IPS-20b (cell line): ENCODE data around the gene ZNF385A.
"Not testable (repeated sequence)": the region's sequence is repeated elsewhere in the genome, so short reads cannot be mapped to it uniquely, and the experiment has no call there.

Source experiments
- H3K27ac ChIP-seq: one replicate; pipeline ENCODE4 v1.5.1; 2013; ENCODE audit warnings: low read length
- H3K27me3 ChIP-seq: 2 replicates; pipeline ENCODE4 v1.6.1; 2013; ENCODE audit warnings: mild to moderate bottlenecking, low read length, inconsistent platforms; ENCODE audit not compliant: insufficient read depth
- H3K36me3 ChIP-seq: 2 replicates; pipeline ENCODE4 v1.6.1; 2013; ENCODE audit warnings: low read depth, mild to moderate bottlenecking, inconsistent platforms, low read length, moderate library complexity; ENCODE audit not compliant: insufficient read depth
- H3K4me1 ChIP-seq: 2 replicates; pipeline ENCODE4 v1.6.1; 2013; ENCODE audit warnings: mild to moderate bottlenecking, control low read depth, inconsistent platforms, low read length, moderate library complexity; ENCODE audit not compliant: insufficient read depth
- H3K4me3 ChIP-seq: 2 replicates; pipeline ENCODE4 v1.5.1; 2013; ENCODE audit warnings: mild to moderate bottlenecking, low read length, inconsistent platforms
- H3K9ac ChIP-seq: 2 replicates; pipeline ENCODE4 v1.6.1; 2013; ENCODE audit warnings: low read depth, mild to moderate bottlenecking, inconsistent platforms, low read length, moderate library complexity
- H3K9me3 ChIP-seq: 2 replicates; pipeline ENCODE4 v1.6.1; 2013; ENCODE audit warnings: mild to moderate bottlenecking, low read depth, low read length, inconsistent platforms; ENCODE audit not compliant: insufficient read depth

The ZNF385A gene

DNA sequence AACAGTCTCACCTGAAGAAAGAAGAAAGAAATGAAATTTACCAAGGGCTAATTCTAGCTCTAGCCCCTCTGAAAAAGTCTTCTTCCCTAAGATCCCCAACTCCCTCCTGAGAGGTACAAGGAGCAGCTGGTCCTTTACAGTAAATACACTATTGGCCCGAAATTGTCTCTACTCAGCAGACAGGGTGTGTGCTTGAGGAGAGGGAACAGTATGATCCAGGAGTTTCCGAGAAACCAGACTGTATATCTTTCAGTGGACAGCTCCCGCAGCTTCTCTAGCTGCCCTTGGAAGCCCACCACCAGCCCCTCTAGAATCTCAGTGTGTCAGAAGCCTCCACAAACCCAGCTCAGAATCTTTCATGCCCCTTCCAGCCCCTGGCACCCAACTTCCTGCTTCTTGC is 28.3 kb downstream of the ZNF385A start:
- H3K9me3 ChIP-seq: no peaks in the 10 kb centered on the region
- H3K27ac ChIP-seq: peak overlapping the region; percentile 4
- peaks cover 7% of the 10 kb centered on the region; the same call in 1 of the 2 replicates for H3K27me3 ChIP-seq
- H3K36me3 ChIP-seq: no peaks in the 10 kb centered on the region
- H3K4me3 ChIP-seq: peak overlapping the region; percentile 82; the same call in 1 of the 2 replicates
- H3K4me1 ChIP-seq: peaks cover 64% of the 10 kb centered on the region
- H3K9ac ChIP-seq: peak overlapping the region; percentile 82; the same call in 1 of the 2 replicates

DNA sequence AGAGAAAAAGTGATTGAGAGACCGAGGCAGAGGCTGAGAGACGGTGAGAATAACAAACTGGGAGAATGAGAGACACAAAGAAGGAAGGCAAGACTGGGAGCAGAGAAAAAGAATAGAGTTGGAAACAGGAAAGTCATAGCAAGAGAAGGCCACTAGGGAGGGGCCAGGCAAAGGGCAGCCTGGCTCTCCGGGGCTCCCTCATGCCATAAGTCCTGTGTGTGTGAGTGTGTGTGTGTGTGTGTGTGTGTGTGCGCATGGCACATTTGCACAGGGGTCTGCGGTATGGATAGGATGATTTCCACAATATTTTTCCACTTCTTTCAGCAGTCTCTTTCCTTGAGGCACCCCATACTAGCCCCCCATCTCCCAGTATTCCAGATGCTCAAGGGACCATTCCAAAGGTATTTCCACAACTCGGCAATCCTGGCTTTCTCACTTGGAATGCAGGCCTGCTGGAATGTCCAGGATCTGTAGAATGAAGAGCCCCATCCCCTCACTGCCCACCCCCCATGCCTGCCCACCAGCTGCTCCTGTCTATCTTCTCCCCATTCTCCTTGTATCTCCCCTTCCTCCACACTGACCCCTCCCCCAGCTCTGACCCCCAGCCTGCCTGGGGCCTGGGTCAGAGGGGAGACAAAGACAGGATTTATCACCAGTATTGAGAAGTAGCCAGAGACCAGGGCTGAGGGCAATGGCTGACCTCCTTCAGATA is 29.3 kb downstream of the ZNF385A start:
- Histone ChIP-seq H3K9me3 (no peaks in the 10 kb centered on the region), H3K4me1 (peaks cover 70% of the 10 kb centered on the region), H3K27ac (peak overlapping the region; percentile 29), H3K9ac (peak overlapping the region; percentile 82; the same call in 1 of the 2 replicates), H3K4me3 (no peak overlapping the region), H3K36me3 (no peaks in the 10 kb centered on the region), H3K27me3 (peaks cover 16% of the 10 kb centered on the region; the same call in 1 of the 2 replicates)

DNA sequence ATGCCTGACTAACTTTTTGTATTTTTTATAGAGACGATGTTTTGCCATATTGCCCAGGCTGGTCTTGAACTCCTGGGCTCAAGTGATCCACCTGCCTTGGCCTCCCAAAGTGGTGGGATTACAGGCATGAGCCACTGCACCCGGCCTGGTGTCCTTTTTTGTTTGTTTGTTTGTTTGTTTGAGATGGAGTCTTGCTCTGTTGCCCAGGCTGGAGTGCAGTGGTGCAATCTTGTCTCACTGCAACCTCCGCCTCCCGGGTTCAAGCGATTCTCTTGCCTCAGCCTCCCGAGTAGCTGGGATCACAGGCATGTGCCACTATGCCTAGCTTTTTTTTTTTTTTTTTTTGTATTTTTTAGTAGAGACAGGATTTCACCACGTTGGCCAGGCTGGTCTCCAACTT is 30.3 kb downstream of the ZNF385A start:
- not testable (repeated sequence) for H3K4me3 ChIP-seq, H3K9ac ChIP-seq, H3K9me3 ChIP-seq, H3K27ac ChIP-seq, H3K36me3 ChIP-seq
- Histone ChIP-seq H3K4me1 (peaks cover 73% of the 10 kb centered on the region), H3K27me3 (peaks cover 22% of the 10 kb centered on the region; the same call in 1 of the 2 replicates)

DNA sequence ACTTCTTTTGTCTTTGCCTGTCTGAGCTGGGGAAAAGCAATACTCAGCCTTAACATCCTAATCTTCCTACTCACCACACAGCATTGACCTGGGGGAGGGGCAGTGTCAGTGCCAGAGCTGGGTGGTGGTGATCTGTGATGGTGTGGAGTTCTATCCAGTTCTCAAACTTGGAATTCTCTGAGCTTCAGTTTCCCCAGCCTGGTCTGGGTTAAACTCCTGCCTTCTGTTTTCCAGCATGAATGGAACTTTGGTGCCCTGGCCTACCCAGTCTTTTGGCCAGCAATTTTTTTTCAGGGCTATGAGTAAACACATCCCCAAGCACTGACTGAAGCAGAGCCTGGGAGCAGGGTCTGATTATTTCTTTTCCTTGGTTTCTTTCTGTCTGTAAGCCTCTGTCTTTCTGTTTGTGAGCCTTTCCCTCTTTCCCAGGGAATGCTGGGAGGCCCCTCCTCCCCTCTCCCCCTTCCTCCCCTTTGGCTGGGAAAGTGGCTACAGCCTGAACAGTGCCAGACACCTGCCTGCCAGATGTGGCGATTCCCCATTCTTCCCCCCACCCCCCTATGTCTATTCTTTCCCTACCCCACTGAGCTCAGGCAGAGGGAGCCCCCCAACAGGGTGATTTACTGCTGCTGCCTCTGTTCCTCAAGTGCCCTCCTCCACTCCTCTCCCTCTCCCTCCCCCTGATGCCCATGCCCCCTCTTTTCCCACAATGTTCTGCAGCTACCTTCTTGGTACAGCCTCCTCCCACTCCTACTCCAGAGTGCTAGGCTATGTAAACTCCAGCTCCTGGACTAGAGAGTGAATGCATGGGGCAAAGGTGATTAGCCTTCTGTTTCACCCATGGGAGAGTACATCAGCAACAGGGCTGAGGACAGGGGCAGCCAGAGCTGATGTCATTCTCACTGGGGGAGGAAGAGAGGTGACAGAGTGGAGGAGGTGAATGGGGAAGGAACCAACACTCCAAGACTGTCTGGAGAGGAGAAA is 31.4 kb downstream of the ZNF385A start:
- Histone ChIP-seq H3K4me3 (peak overlapping the region; percentile 64), H3K4me1 (peaks cover 69% of the 10 kb centered on the region), H3K9ac (peak overlapping the region; percentile 71; the same call in 1 of the 2 replicates)

DNA sequence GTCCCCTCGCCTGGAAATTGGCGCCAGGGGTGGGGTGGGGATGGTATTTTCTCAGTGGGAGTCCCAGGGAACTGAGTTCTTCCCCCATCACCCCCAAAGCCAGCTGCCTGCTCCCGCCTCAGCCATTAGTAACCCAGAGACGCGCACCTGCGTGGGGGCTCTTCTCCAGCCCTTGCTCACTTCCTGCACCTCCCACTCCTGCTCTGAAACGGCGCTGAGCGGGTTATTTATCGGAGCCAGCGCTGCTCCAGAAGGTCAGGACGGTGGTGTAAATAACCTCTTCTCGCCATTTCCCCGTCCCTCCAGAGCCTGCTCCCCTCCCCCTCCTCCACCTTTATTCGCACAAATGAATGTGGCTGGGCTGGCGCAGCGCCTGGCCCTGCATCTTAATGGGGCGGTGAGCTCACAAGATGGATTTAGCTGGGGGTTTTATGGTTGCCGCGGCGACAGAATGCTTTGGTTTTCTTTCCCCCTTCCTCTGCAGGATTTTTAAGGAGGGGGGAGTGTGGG is 32.5 kb downstream of the ZNF385A start:
- Histone ChIP-seq H3K9me3 (no peaks in the 10 kb centered on the region), H3K36me3 (peaks cover 25% of the 10 kb centered on the region), H3K4me3 (peak overlapping the region; percentile 64), H3K27me3 (peaks cover 22% of the 10 kb centered on the region; the same call in 1 of the 2 replicates), H3K4me1 (peaks cover 58% of the 10 kb centered on the region), H3K9ac (peak overlapping the region; percentile 71; the same call in 1 of the 2 replicates), H3K27ac (peak overlapping the region; percentile 7)

More for the DNA sequence above, 31.4 kb downstream of the ZNF385A start:
- Histone ChIP-seq H3K9me3 (no peaks in the 10 kb centered on the region), H3K27me3 (peaks cover 22% of the 10 kb centered on the region; the same call in 1 of the 2 replicates), H3K27ac (peak overlapping the region; percentile 0), H3K36me3 (peaks cover 15% of the 10 kb centered on the region)

DNA sequence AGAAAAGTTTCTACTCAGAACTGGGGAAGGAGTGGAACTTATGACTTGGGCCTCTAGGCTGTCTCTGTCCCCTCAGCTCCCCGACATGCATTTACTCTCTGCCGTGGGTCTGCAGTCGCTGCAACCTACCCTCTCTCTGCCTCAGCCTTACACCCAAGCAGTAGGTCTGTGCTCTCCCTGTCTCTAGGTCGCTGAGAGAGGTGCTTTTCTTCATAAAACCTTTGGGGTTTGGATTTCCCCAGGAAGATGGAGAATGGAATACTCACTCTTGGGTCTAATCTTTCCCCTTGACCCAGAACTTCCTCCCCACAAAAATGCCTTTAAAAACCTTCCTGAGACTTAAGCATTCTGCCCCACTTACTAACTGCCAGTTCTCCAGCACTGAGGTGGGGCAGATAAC is 33.2 kb downstream of the ZNF385A start:
- H3K9ac ChIP-seq: peak overlapping the region; percentile 71; the same call in 1 of the 2 replicates
- peaks cover 51% of the 10 kb centered on the region for H3K4me1 ChIP-seq
- H3K27me3 ChIP-seq: peaks cover 22% of the 10 kb centered on the region; the same call in 1 of the 2 replicates
- H3K4me3 ChIP-seq: peak overlapping the region; percentile 64; the same call in 1 of the 2 replicates
- no peak overlapping the region for H3K27ac ChIP-seq
- H3K36me3 ChIP-seq: peaks cover 31% of the 10 kb centered on the region
- no peaks in the 10 kb centered on the region for H3K9me3 ChIP-seq

DNA sequence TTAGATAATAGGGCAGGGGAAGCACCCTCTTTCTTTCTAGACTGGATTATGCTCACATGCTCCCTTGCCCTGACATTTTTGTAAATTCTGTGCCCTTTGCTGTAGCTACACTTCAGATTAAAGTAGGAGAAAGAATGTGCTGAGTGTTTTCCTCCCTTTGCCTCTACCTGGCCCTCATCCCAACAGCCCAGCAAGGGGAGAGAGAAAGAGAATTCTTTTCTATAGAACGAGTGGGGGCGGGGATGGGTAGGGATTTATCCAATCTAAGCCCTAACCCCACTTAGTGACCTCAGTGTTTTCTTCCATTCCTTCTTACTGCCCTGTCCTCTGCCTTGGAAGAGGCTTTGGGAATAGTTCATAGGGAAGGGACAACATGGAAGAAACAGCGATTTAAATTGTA is 33.8 kb downstream of the ZNF385A start:
- no peaks in the 10 kb centered on the region for H3K9me3 ChIP-seq
- no peak overlapping the region for H3K27ac ChIP-seq
- H3K4me3 ChIP-seq: peak overlapping the region; percentile 64; the same call in 1 of the 2 replicates
- H3K27me3 ChIP-seq: peaks cover 22% of the 10 kb centered on the region; the same call in 1 of the 2 replicates
- peaks cover 45% of the 10 kb centered on the region for H3K4me1 ChIP-seq
- peaks cover 35% of the 10 kb centered on the region for H3K36me3 ChIP-seq
- H3K9ac ChIP-seq: peak overlapping the region; percentile 71; the same call in 1 of the 2 replicates

DNA sequence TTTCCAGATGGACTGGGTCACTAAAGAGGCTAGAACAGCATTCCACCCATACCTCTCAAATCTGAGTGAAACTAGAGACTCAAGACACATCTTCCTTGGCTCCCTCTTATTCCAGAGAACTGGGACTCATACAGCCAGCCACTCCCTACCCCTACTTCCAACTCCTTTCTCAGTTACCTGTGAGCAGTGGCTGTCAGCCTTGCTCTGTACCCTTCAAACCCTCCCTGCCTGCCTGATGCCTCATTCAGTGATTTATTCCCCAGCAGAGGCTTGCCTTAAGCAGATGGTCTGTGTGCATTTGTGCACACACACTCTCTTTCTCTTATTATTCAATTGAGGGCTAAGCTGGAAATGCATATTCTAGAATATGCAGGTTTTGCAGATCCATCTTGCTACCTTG is 34.9 kb downstream of the ZNF385A start:
- H3K9ac ChIP-seq: no peak overlapping the region
- peaks cover 22% of the 10 kb centered on the region; the same call in 1 of the 2 replicates for H3K27me3 ChIP-seq
- no peak overlapping the region for H3K4me3 ChIP-seq
- H3K9me3 ChIP-seq: no peaks in the 10 kb centered on the region
- H3K4me1 ChIP-seq: peaks cover 34% of the 10 kb centered on the region
- H3K36me3 ChIP-seq: peaks cover 45% of the 10 kb centered on the region
- H3K27ac ChIP-seq: no peak overlapping the region

DNA sequence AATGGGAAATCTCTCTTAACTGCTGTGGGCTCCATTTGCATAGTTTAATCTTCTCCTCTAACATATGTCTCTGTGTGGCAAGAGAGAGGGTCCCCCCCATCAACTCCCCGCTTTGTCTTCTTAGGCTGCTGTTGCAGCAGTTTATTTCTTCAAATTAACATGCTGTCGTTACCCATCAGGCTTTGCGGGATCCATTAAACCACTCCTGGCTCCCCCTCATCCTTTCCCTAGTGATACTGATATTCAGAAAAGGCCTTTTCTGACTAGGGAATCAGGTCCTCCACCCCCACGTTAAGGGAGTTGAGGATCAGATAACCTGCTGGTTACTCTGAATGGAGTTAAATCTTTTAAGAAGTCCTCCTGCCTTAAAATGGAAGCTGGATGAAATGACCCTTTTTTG is 35.5 kb downstream of the ZNF385A start:
- Histone ChIP-seq H3K27ac (no peak overlapping the region), H3K4me3 (no peak overlapping the region), H3K27me3 (peaks cover 22% of the 10 kb centered on the region; the same call in 1 of the 2 replicates), H3K9ac (no peak overlapping the region), H3K4me1 (peaks cover 33% of the 10 kb centered on the region), H3K9me3 (no peaks in the 10 kb centered on the region), H3K36me3 (peaks cover 46% of the 10 kb centered on the region)

DNA sequence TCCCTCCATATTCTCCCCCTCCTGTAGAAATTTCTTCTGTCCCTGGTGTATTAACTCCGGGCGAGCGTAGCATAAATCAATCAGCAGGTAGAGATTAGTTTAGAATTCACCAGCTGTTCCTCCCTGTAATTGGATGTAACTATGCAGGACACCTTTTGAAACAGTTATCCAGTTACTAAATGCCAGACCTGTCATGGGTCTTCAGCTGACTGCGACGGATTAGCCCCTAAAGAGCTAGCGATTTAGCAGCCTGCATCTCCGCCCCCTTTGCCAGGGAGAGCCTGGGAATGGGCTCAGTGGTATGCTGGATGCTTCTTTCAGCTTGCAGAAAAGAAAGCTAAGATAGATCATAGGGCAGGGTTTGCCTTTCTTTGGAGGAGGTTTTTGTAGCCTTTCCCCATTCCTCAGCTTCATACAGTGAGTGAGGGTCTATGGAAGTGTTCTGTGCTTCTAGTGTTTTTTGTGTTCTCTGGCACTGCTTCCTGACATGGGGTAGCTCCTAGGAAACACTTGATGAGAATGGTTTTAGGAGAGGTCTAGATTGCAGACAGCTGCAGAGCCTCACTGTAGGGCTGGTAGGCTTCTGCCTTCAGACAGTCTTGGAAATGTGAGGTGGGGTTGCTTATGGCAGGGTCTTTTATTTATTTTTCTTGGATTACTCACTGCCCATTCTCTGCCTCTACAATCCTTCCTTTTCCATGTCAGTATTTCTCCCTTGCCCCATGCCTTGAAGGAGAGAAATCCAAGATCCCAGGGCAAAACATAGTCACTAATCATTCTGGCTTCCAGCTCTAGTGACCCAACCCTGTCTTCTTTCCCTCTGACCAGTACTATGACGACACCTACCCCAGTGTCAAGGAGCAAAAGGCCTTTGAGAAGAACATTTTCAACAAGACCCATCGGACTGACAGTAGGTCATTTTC is 42.9 kb downstream of the ZNF385A start:
- no peak overlapping the region for H3K9ac ChIP-seq

More for the DNA sequence above, 42.9 kb downstream of the ZNF385A start:
- Histone ChIP-seq H3K4me1 (no peaks in the 10 kb centered on the region), H3K4me3 (no peak overlapping the region), H3K9me3 (no peaks in the 10 kb centered on the region), H3K36me3 (peaks cover 51% of the 10 kb centered on the region), H3K27me3 (no peaks in the 10 kb centered on the region), H3K27ac (no peak overlapping the region)
